GM19463 (cell line): ENCODE measurements around the gene CRYGB.

ENCODE experiments used
- ATAC-seq: cut with Tn5 transposase; IDR thresholded peaks from one replicate; pipeline ENCODE4 v1.9.1; 2021; ENCODE audit warnings: mild to moderate bottlenecking, moderate library complexity; ENCODE audit not compliant: unreplicated experiment

CRYGB gene, protein sequence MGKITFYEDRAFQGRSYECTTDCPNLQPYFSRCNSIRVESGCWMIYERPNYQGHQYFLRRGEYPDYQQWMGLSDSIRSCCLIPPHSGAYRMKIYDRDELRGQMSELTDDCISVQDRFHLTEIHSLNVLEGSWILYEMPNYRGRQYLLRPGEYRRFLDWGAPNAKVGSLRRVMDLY

DNA sequence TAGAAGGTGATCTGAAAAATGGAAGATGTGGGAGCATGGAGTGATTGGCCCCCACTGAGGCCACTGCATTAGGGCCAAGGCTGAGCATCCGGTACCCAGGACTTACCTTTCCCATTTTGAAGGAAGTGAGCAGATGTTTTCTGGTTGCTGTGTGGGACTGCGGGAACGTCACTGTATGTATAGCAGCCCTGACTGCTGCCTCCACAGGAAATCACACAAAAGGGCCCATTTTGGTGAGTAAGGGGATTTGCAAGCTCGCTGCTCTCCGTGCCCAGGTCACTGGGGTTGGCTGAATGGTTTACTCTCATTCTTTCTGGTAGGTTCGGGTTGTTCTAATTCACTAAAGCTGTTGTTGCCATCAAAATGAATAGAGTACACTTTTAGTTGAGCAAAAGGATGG is at the start of gene CRYGB:
CRYGB (minus strand) TSS at position 153 of the 400 bp plus-strand sequence; CDS start at position 115, 38 bp downstream.
- no peak for ATAC-seq

DNA sequence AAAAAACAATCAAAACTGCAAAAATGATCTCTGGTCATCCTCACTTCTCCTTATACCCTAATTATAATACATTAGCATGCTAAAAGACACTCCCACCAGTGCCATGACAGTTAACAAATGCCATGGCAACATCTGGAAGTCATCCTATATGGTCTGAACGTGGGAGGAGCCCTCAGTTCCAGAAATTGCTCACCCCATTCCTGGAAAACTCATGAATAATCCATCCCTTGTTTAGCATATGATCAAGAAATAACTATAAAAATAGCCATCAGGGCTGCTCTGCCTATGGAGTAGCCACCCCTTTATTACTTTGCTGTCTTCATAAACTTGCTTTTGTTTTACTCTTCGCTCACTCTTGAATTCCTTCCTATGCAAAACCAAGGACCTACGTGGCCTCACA is 49.6 kb upstream of the CRYGB start:
- no peak for ATAC-seq

DNA sequence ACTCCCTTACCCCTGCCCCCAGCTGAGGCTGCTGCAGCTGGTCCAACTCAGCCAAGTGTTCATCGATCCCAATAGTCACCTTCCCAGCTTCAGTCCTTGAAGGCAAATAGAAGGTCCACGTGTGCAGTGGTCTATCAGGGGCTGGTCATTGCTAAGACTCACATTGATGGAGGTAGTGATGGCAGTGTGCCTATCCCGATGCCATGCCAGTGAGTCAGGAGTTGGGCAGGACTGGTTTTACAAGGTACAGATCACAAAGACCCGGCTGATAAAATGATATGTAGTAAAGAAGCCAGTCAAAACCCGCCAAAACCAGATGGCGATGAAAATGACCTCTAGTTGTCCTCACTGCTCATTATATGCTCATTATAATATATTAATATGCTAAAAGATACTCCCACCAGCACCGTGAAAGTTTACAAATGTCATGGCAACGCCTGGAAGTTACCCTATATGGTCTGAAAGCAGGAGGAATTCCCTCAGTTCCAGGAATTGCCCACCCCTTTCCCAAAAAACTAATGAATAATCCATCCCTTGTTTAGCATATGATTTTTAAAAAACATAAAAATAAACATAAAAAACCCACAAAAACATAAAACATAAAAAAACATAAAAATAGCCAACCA is 46.8 kb upstream of the CRYGB start:
- no peak for ATAC-seq

DNA sequence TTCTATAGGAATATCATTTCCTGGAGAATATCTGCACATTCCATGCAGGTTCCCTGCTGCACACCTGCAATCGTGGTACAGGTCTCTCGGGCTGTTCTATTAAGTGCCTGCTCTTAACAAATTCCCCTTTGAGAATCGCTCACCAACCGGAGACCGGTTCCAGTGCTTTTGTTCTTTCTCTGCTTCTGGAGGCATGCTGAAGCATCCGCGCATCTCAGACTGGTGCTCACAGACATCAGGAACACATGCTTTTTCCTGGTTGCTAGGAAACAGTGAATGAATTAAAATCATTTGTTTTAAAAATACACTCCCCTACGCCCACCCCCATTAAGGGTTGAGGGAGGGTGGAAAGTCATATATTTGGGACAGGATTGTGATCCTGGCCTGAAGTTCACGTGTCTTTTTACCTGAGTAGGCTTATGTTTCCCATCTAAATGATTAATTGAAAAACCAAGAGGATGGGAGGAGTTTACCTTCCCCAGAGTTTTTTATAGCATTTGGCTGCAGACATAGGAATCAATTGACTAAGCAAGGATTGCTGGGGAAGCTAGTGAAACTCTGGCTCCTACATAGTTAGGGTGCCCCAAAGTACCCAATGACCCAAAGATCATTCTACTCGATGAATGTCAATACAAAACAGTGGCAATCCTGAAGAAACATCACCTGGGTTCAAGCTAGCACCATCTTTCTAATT is 44.0 kb upstream of the CRYGB start, which contains the start of gene C2orf80:
C2orf80 (minus strand) TSS at position 221 of the 694 bp plus-strand sequence. CDS start 3,044 bp downstream, outside the sequence.
- ATAC-seq: no peak

DNA sequence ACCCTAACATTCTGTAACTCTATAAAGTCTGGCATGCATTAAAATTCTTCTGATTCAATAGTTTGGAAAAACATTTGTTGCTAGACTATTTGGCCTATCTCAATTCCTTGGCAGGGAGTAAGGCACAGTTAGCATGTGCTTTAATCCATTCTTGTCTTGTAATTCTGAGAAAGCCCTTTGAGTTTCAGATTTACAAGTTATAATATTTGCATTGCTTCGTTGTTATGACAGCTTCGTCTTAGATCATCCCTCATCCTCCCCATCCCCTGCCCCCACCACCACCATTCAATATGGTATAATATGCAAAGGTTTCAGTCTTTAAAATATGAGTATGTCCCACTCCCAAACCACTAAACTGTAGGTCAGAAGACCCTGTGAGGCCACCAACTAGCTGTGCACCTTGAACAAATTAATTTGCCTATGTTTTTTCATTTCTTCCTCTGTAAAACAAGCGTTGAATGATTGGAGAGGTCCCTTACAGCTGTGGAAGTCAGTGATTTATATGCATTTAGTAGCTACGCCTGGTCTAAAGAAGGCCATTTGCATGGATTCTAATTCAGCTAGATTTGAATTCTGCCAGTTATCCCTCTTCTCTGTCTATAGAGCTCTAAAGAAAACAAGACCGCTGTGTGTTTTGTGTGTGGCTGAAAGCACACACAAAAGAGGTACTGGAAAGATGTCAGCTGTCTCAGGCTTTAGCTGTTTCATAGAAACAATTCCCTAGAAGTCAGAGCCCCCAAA is 43.3 kb upstream of the CRYGB start:
- ATAC-seq: no peak

DNA sequence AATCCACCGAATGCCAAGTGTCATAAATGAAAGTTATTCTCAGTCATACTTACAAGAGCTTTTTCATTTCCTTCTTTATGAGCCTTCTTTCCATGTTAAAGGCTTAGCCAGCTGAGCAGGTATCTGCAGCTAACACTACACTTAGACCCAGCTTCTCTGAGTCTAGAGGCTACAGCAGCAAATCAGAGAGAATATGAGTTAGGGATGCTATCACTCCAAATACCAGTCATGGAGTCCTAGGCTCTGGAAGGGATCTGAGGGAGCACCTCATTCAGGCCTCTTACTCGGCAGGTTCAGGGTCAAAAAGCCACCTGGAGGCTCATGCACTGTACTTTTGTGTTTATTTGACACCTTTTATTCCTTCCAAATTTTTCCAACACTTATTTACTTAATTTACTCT is 40.9 kb upstream of the CRYGB start:
- ATAC-seq: no peak

DNA sequence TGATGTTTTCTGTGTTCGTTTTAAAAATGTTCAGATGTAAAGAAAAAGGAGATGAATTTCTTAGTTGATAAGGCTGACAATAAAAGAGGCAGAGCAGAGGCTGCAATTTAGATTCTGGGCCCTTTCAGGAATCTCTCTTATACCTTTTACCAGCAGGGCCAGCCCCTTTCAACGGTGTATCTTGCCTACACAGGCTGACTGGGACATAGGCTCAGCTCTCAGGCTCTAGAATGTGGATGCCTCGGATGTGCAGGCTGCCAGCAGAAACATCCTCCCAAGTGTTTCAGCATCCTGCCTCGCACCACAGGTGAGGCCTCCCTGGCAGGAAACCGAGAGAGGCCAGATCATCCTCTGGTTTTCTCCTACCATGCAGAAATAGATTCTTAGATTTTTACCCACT is 40.5 kb upstream of the CRYGB start:
- ATAC-seq: no peak

DNA sequence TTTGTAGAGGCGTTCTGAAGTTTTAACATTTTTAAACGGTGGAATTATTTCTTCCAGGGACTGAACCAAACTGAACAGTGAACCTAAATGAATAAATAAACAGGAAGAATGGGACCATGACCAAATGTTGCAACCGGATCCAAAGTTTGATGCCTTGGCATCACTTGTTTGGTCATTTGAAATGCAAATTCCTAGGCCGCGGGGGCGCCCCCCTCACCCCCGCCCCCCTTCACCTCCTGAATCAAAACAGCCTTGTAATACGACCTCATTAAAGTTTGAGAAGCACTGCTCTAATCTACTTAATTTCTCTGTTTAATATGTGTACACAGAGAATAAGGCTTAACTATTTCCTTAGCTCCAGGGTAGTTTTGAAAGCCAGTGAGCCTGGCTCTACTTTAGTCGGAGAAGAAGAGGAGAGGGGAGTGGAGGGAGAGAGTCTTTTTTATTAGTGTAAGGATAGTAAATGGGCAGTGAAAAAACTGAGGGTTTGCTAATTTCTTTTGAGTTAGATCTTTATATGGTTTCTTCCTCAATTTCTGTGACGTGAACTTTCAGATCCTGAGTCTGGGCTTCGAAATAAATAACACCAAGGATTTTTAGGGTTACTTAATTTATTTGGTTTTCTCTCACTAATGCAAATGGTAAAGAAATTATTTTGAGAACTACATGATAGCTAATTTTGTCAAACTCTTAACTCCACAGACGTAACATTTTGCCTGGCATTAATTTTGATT is 38.2 kb upstream of the CRYGB start:
- ATAC-seq: no peak

DNA sequence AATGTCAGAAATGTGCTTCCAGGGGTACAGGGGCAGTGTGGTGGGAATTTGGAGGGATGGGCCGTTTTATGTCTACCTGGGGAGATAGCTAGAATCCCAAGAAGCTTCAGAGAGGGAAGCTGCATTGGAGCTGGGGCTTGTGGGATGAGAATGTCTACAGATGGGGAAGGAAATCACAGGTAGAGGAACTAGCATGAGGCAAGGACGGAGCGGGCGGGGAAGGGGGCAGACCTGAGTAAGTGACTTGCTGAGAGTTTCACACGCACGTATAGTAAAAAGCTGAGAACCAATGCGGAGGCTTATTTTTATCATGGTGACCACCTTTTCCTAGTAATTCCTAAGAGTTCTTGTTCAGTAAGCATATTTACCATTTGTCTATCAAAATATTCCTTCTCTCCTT is 37.6 kb upstream of the CRYGB start:
- ATAC-seq: no peak

DNA sequence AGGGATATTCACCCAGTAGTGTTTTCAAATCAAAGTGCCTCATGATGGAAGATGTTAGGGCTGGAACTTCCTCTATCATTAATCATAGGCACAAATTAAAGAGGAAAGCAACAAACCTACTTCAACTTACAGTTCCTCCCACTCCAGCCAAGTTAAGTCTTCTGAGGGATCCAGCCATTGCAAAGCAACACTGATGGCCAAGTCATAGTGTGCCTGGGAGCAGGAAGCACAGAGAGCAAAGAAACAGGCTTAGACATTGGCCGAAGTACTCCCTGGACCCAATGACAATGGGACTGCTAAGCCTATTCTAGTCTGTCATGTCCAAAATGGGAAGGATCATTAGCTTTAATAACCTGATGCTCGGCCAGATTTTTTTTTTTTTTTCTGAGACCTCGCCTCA is 36.9 kb upstream of the CRYGB start:
- no peak for ATAC-seq

DNA sequence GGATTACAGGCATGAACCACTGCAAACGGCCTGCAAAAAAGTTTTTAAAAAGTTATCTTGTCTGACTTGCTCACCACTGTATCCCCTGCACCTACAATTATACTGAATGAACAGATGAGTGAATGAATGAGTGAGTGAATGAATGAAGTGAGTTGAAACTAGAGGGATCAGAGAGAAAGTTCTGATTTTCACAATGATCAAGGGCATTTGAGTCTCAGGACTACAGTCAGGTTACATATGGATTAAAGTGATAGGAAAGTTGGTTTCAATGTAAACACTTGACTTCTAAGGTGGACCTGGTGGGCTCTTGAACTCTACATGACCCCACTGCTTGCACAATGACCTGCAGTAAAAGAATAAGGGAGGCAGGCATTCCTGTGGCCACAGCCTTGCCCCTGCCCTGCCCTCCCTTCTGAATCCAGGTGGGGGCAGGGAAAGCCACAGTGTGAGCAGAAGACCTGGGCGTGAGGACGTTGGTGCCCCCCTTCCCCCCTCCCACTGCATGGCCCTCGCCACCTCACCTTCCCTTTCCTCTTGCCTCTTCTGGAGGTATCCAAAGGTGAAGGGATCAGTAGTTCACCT is 33.2 kb upstream of the CRYGB start:
- ATAC-seq: no peak

DNA sequence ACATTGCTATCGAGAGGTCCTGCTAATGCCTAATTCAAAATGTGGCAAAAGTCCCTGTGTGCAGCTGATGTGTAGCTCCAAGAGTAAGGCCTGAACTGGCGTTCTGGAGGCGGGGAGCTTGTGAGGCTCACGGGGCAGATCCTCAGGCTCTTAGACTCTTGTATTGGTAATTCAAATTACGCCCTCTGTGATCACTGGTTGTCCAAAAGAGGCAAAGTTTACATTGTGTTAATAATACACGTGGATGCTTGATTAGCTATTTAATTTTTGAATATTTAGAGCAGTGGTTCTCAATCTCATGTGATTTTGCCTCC is 29.8 kb upstream of the CRYGB start:
- no peak for ATAC-seq

DNA sequence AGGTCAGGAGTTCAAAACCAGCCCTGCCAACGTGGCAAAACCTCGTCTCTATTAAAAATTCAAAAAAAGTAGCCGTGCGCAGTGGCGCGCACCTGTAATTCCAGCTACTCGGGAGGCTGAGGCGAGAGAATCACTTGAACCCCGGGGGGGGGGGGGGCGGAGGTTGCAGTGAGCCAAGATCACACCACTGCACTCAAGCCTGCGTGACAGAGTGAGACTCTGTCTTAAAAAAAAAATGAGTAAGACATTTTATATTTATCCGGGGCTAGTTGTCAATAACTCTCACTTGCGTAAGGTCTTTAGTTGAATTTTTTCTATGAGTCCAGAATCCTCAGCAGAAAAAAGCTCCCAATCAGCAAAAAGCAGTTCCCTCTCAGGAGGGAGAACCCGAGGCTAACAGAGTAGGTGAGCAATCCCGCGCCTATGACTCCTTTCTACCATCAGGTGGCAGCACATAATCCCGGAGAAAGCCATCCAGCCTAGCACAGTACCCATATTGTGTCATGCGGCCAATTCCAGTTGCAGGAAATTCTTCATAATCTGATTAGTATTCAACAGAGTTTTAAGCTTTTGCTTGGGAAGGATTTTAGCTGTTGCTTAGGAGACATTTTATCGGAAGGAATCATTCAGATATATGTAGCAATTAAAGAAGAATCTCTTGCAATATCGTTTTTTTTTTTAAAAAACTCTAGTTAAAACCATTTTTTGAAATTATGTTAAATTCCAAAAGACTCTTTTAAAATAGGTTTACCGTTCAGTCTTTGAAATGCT is 29.3 kb upstream of the CRYGB start:
- ATAC-seq: peak; percentile 99

DNA sequence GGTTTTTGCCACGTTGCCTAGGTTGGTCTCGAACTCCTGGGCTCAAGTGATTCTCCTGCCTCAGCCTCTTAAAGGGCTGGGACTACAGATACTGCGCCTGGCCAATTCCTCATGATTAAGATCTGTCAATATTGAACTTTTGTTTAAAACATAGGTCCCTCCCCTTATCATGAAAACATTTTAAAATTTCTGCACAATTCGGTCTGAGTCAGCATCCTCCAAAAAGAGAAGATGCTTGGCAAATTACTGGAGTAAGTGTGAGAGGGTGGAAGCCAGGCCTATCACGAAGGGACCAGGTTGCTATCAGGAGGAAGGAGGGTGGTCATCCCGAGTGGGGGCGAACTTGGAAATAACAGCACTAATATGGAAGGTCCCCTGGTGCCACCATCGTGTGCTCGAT is 28.2 kb upstream of the CRYGB start:
- ATAC-seq: no peak

DNA sequence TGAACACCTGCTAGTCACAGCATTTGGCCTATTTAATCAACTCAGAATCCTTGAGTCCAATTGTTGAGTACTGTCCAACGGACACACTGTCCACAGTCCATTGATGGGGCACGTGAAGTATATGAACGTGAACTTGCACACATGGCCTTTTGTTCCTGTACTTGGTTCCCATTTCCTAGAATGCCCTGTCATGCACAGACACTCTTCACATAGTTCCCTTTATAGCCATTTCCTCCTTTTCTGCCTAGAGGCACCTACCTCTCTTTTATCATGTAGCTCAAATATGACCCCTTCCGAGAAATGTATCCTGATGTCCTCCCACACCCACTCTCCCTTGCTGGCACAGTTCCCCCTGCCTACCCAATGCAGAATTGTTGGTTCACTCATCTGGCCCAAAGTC is 26.2 kb upstream of the CRYGB start:
- ATAC-seq: no peak

DNA sequence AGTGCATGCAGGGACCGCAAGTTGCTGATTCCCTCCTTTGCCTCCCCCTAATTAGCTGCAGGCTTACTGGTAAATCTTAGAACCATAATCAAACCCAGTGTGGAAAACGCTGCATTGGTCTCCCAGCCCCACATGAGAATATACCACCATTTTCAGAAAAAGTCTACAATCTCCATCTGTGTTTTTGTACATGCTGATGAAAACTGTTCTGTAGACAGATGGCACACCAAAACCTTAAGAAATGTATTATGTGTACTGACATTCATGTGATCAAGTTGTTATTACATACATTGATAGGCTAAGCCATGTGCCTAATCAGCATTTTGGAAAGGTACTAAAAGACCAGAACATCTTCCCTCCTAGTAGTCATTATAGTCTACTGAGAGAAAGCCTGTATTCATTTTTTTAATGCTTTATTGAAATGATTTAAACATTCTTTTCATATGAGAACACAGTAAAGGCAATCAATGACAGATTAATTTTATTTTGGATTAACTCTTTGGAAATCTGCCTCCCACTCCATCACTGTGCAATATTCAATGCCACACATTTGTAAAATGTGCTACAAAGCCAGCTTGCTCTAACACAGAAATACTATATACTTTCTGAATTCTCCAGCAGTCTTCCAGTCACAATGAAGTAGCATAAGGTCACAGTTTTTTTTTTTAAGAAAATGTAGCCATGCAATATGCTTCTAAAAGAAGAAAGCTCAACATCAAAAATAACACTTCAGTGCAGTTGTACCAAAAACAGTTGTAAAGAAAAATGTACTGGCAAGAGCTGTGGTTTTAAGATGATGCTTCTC is 19.2 kb upstream of the CRYGB start:
- ATAC-seq: no peak

DNA sequence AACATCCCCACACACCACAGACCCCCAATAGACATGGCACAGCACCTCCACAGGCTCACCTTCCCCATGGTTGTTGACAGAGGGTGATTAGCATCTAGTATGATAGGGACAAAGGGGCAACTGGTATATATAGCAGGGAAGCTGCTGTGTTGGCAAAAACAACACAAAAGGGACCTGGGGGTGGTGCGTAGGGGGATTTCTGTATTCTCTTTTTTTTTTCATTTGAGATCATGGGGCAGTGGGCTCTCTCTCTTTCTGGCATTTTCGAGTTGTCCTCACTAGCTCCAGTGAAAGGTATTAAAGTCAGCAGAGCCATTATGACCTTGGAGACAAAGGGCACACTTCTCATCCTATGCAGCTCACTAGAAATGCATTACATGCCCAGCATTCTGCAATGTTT is 17.5 kb upstream of the CRYGB start, which contains the start of gene CRYGA:
CRYGA (minus strand) TSS at position 101 of the 400 bp plus-strand sequence; CDS start at position 68, 33 bp downstream.
- no peak for ATAC-seq

DNA sequence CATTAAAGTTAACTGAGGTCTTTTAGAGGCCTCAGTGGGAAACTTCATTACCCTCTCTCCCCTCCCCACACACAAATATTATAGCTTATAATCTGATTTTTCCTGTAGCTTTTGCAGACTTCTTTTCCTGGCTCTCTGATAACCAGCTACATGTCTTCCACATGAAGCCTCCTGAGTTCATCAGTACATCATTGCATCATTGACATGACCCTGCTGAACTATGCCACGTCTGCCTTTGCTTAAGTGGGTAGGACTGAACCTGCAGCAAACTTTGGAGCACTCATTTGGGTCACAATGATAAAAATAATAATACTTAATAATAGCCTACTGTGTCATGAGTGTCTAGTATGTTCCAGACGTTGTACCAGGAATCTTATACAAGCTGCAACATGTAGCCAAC is 10.5 kb upstream of the CRYGB start:
- ATAC-seq: no peak

DNA sequence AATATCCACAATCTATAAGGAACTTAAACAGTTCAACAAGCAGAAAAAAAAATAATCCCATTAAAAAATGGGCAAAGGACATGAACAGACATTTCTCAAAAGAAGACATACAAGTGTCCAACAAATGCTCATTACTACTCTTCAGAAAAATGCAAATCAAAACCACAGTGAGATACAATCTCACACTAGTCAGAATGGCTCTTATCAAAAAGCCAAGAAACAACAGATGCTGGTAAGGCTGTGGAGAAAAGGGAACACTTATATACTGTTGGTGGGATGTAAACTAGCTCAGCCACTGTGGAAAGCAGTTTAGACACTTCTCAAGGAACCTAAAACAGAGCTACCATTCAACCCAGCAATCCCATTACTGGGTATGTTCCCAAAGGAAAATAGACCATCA is 7.2 kb upstream of the CRYGB start:
- no peak for ATAC-seq
